Body of pancreas (tissue), 4 donors: ENCODE results near the gene RASL10A.

Source experiments
- CTCF ChIP-seq, 7 experiments: fragments of 450-650 bp in 4 of 7; fragments of 200-600 bp in 3 of 7; sonication (generic) in 3 of 7; IDR thresholded peaks; one replicate each; pipeline ENCODE4 v1.5.1; 2016 to 2019; ENCODE audit warnings: antibody characterized with exemption in 7 of 7
- POLR2A ChIP-seq, 3 donors: fragments of 450-650 bp; IDR thresholded peaks; one replicate each; pipeline ENCODE4 v1.6.1; 2016; ENCODE audit warnings: antibody characterized with exemption in 3 of 3, mild to moderate bottlenecking in 2 of 3

GRCh38 chr22:29269230-29269604, 46.3 kb downstream of the RASL10A start:
- TF ChIP-seq CTCF (IDR thresholded peaks at IDR 0.05) = no peak
- no peak for TF ChIP-seq POLR2A (IDR thresholded peaks at IDR 0.05)
